NCI-H187 treated with DMSO at 0.1 percent for 48 hours (cell line): ENCODE data around the gene TXNL4B.
A peak's percentile ranks its signal among the peaks of the same experiment; 100 is the strongest.

ENCODE experiments used
- DNase-seq: peaks from one replicate; lab custom pipeline; 2025; lab: John Stamatoyannopoulos, UW

Gene TXNL4B

DNA sequence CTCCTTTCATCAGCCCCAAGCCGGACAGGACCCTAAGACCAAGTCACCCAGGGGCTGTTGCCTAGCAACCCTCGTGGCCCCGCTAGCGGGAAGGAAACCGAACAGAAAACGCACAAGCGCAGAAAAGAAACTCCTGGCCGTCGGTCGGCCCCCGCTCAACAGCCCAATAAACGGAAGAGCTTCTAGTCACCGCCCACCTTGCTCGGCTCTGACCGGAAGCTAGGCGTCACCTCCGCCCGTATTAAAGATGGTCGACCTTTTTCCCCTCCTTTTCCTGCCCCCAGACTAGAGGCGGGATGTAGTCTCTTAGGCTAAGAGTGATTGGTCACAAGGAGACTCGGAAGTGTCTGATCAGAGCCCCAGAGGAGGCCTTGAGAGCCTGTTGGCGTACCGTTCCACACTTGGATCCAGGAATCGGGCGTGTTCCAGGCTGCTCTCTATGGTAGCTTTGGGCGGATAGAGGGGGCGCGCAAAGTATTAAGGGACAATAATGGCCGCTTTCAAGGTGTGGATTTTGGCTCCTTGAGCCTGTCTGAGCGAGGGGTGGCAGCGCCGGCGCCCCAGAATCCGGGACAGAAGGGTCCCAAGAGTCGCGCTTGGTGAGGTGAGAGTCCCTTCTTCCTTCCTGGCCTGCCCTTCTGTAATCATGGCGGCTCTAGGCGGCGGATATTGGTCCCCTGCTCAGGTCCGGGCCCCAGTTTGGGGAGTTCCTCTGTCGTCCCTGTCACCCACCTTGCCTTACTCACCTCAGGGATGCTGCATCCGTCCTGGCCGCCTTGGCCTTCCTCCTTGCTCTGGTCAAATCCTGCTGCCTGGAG, at the start of gene TXNL4B, which contains the start of gene DHX38:
TSS of gene TXNL4B (minus strand) at position 173 of the 818 bp plus-strand sequence. CDS start 2,871 bp downstream, outside the sequence.
TSS of gene DHX38 (plus strand) at position 400 of the 818 bp plus-strand sequence. CDS start 2,311 bp downstream, outside the sequence.
- DNase-seq: peak; percentile 93

DNA sequence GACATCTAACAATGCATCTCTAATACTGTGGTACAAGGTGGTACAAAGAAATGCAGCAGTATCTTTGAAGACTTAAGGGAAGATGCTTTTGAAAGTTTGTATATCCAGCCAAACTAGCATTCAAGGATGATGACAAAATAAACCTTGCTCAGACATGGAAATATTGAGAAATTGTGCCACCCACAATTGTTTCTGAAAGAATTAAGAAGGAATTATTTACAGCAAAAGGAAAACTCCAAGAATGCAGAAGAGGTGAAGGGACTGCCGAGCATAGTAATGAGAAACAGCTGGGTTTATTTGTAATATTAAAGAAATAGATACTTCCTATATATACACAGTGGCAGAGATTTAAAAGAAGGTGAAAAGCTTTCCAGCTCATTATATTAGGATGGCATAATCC, 49.1 kb upstream of the TXNL4B start:
- DNase-seq: no peak

DNA sequence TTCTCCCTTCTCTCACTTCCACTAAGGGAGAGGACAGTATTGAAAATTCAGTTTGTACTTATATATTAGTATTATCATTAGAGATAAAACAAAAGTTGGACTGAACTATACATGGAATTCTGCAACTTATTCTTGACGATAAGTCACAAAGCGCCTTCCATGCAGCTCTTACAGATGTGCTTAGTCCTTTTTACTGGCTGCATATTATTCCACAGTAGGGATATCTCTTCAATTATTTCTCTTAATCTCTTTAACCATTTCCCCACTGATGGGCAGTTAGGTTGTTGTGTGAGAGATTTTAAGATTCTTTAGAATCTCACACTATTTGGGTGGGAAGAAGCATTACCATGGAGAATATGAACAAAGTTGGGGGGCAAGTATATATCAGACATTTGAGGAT, 46.5 kb upstream of the TXNL4B start:
- no peak for DNase-seq

DNA sequence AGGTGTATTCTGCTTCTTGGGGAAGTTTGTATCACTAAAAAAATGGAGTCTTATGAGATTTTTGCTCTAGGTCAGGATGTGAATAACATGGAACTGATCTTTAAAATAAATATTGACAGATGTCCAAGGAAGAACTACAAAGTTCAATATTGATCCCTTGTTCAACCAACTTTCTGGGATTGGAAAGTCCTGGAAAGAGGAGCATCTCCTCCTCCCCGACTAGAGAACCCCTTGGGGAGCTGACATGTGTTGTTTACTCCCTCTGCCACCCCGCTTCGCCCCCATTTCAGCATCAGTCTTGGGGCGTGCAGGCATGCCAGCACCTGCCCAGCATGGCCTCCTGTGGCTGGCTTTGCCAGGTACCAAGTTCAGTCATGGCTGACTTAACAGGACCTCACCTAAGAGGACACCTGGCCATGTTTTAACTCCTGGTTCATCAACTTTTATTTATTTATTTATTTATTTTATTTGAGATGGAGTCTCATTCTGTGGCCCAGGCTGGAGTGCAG, 44.7 kb upstream of the TXNL4B start:
- DNase-seq: no peak

- DNase-seq: no peak
Observed at GRCh38 chr16:72137380-72138063, 44.1 kb upstream of the TXNL4B start.

- no peak for DNase-seq
Observed at GRCh38 chr16:72134507-72134906, 41.1 kb upstream of the TXNL4B start.

DNA sequence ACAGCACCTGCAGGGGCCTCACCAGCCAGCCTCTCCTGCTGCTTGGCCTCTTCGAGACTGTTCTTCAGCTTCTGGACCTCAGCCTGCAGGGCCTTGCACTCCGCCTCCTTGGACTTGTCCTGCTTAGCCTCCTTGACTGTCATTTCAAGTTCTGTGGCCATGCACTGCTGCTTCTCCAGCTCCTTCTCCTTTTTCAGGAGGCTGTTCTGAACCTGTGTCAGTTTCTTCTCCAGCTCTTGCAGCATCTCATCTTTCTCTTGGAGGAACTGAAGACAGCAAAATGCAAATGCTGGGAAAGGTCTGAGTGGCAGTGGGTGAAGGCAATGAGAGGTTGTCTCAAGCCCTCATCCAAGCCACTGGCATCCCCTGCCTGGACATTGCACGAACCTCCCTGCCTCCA, 39.3 kb upstream of the TXNL4B start:
- no peak for DNase-seq

GRCh38 chr16:72131036-72131435, 37.6 kb upstream of the TXNL4B start:
- DNase-seq: no peak

GRCh38 chr16:72129976-72130656, 36.7 kb upstream of the TXNL4B start:
- no peak for DNase-seq

- no peak for DNase-seq
Observed at GRCh38 chr16:72128701-72129100, 35.3 kb upstream of the TXNL4B start.

GRCh38 chr16:72126429-72126765, 33.0 kb upstream of the TXNL4B start:
- DNase-seq: no peak

DNA sequence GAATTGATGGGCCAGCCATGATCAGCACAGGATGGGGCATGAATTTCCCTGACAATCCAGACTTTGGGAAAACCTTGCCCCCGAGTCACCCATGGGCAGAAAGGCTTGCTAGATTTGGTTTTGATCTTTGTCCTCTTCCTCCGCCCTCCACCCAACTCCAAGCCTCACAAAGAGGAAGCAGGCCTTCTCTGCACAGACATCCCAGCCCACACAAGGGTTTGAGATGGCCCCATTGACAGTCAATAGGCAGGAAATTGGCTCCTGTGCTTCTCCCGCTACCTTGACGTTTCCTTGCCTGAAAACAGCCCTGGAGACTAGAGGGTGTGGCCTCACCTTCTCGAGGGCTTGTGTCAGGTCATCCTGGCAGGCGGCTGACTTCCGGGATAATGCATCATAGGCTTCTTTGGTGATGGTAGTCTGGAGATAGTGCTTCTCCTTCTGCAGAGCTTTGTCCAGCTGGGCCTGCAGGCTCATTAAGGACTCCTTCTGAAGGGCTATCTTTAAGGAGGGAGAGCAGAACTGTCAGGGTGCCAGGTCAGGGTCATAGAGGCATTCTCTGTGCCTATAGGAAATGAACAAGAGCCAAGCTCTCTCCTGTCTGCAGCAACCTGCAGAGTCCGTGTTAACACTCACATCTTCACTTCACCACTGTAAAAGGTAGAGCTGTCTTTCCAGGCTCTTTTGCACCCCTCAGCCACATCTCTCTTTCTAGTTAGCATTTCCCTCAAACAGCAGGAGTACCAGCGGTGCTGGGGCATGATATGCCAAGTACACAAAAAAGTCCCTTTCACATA, 32.4 kb upstream of the TXNL4B start:
- DNase-seq: no peak

- DNase-seq: no peak
Observed at GRCh38 chr16:72124761-72125634, 31.6 kb upstream of the TXNL4B start.

- DNase-seq: no peak
Observed at GRCh38 chr16:72124148-72124547, 30.7 kb upstream of the TXNL4B start.

GRCh38 chr16:72123426-72123825, 30.0 kb upstream of the TXNL4B start:
- DNase-seq: no peak

GRCh38 chr16:72122916-72123315, 29.5 kb upstream of the TXNL4B start:
- no peak for DNase-seq

GRCh38 chr16:72122308-72122707, 28.9 kb upstream of the TXNL4B start:
- no peak for DNase-seq

DNA sequence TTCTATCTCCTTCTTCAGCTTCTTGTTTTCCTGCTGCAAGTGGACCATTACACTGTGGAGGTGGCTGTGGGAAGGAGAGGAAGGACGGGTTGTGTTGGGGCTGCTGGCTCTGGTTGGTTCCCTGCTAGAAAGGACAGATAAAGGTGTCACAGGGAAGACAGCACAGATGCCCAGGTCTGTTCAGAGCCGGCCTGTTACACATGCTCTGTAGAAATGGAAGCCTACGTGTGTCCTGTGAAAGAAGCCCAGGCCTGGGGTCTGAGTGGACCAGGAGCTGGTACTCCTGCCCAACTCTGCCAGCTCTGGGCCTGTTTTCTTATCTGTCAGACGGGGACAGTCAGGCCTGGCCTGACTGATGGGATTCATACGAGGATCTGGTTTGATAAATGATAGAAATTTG, 26.6 kb upstream of the TXNL4B start:
- DNase-seq: no peak

DNA sequence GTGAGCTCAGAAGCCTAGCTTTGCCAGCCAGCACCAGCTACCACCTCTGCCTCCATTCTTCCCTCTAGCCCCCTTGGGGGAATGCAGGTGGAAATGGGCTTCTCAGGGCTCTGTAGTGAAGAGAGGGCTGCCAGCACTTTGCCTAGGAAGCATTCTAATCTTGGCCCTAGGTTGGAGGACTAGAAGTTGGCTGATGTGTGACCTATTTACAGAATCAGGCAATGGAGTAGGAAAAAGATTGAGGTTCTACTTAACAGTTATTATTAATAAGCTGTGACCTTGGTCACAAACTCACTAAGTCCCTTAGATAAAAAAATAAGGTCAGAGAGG, 20.2 kb upstream of the TXNL4B start:
- no peak for DNase-seq

GRCh38 chr16:72112906-72113615, 19.6 kb upstream of the TXNL4B start:
- DNase-seq: no peak
